ENCODE data around the gene ATP2B2.

GRCh38 chr3:10495614-10496013 is 9.8 kb downstream of the ATP2B2 start:
- no peak for TF ChIP-seq POLR2AphosphoS5 (IDR thresholded peaks at IDR 0.05; ENCODE audit: low read length)
- TF ChIP-seq CTCF (IDR thresholded peaks at IDR 0.05 in 2 of 3, conservative IDR thresholded peaks at IDR 0.05 in 1 of 3; ENCODE audit: control insufficient read depth in 2 of 3, extremely low read depth in 1 of 3, insufficient read depth in 1 of 3, low read depth in 3 of 3, low read length in 3 of 3), result no peak
- TF ChIP-seq IRF3 (IDR thresholded peaks at IDR 0.05), result no peak
- TF ChIP-seq JUND (IDR thresholded peaks at IDR 0.05; ENCODE audit: low read depth, low read length), result no peak
- no peak for TF ChIP-seq POLR2A (IDR thresholded peaks at IDR 0.05; ENCODE audit: low read depth, low read length)
- no peak for TF ChIP-seq MEF2A (IDR thresholded peaks at IDR 0.05; ENCODE audit: insufficient read depth, low read depth, low read length)
